ENCODE measurements around the gene ADAT3.

- TF ChIP-seq CTCF (conservative IDR thresholded peaks at IDR 0.05; ENCODE audit: low read depth, low read length) (no peak), RCOR1 (IDR thresholded peaks at IDR 0.05; ENCODE audit: insufficient replicate concordance, low read length) (no peak), MAFK (IDR thresholded peaks at IDR 0.05; ENCODE audit: low read depth, low read length) (no peak), SMC3 (IDR thresholded peaks at IDR 0.05; ENCODE audit: low read depth, low read length) (no peak), POLR2A (IDR thresholded peaks at IDR 0.05; ENCODE audit: low read depth, low read length) (no peak), CEBPB (IDR thresholded peaks at IDR 0.05; ENCODE audit: low read depth, low read length) (no peak), RAD21 (IDR thresholded peaks at IDR 0.05; ENCODE audit: low read length) (no peak), MXI1 (IDR thresholded peaks at IDR 0.05; ENCODE audit: borderline replicate concordance, low read depth, low read length) (no peak), ELK1 (IDR thresholded peaks at IDR 0.05; ENCODE audit: borderline replicate concordance, low read depth, low read length) (no peak), BHLHE40 (IDR thresholded peaks at IDR 0.05; ENCODE audit: low read depth, low read length) (no peak), CHD1 (IDR thresholded peaks at IDR 0.05; ENCODE audit: low read depth, low read length) (no peak), FOS (IDR thresholded peaks at IDR 0.05; ENCODE audit: low read depth, low read length) (no peak)
Measured at GRCh38 chr19:1957562-1958248, 52.5 kb downstream of the ADAT3 start.

Data from IMR-90 (cell line).